GM21390 (cell line): ENCODE data around the gene CCDC138.
"Not testable (repeated sequence)": the region's sequence is repeated elsewhere in the genome, so short reads cannot be mapped to it uniquely, and the experiment has no call there.

Experiments used
- ATAC-seq: cut with Tn5 transposase; IDR thresholded peaks from one replicate; pipeline ENCODE4 v1.9.1; 2021; ENCODE audit not compliant: unreplicated experiment

CCDC138 gene

DNA sequence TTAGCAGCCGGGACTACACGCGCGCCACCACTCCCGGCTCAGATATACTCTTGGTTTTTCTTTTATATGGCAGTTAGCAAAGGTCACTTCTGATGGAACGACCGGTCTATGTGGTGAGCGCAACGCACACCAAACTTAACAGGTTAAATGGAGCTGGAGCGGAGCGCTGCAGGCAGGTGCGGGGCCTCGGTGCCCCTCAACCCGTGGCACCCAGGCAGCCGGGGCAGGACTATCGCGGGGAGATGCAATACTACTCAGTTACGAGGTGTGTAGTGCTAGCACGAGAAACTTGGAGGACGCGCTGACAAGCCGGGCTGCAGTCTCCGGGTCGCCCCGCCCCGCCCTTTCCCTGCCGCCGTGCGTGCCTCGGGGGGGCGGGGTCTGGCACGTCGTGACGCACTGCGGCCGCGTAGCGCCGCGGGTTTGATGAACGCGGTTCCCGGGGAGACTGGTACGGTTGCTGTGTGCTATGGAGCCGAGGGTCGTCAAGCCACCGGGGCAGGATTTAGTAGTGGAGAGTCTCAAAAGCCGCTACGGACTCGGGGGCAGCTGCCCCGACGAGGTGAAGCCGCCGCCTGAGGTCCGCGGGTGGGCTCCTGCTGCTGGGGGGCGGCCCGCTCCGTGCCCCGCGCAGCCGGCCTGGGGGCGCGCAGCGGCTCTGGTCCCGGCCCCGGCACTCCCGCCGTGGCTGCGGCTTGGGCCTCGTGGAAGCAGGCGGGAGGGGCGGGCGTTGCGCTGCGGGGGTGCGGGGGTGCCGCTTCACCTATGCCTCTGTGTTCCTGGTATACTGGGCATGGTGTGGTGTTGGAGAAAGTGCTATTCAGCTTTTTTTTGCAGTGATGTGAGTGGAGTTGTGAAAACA lies at the start of gene CCDC138:
CCDC138 (plus strand) TSS at position 418 of the 862 bp plus-strand sequence; CDS start at position 470, 52 bp downstream.
- ATAC-seq, result peak; percentile 97

- ATAC-seq, result not testable (repeated sequence)
These were observed 28.6 kb upstream of the CCDC138 start for GRCh38 chr2:108757973-108758372.

DNA sequence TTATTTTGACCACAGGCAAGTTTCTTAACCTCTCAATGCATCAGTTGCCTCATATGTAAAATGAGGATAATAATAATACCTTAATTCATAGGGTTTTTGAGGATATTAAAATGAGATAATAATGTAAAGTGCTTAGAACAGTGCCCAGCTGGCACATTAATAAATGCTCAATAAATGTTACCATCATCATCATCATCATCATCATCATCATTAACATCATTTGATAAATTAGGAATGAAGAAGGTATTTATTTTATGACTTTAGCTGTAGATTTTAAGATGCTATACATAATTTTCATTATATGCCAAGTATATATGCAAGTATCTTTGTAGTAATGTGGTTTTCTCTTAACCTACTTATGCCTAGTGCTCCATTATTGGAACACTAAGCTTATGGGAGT lies 24.0 kb upstream of the CCDC138 start:
- ATAC-seq, result not testable (repeated sequence)

- not testable (repeated sequence) for ATAC-seq
These were observed 19.9 kb upstream of the CCDC138 start for GRCh38 chr2:108766671-108767070.

GRCh38 chr2:108767859-108768258 lies 18.7 kb upstream of the CCDC138 start:
- ATAC-seq, result not testable (repeated sequence)

DNA sequence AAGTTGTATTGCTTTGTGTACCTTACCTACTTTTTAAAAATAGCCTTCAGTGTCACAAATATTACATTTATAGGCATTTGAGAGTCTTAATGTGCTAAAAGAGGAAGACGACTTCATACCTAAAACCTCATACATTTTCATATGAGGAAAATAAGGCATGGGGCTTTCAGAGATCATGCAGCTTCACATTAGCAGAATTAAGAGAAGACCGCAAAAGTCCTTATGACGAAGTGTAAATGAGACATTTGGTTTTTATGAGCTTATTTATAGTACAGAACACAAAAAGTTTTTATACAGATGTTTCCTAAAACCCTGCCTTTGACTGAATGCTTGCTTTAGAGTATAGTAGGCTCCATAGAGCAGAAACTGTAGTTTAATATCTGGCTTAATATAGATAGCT lies 10.1 kb upstream of the CCDC138 start:
- peak; percentile 78 for ATAC-seq

- no peak for ATAC-seq
These were observed 7.7 kb upstream of the CCDC138 start for GRCh38 chr2:108778857-108779256.

- no peak for ATAC-seq
These were observed 590 bp upstream of the CCDC138 start for GRCh38 chr2:108786008-108786353.

GRCh38 chr2:108787216-108787541 lies 608 bp downstream of the CCDC138 start:
- no peak for ATAC-seq

DNA sequence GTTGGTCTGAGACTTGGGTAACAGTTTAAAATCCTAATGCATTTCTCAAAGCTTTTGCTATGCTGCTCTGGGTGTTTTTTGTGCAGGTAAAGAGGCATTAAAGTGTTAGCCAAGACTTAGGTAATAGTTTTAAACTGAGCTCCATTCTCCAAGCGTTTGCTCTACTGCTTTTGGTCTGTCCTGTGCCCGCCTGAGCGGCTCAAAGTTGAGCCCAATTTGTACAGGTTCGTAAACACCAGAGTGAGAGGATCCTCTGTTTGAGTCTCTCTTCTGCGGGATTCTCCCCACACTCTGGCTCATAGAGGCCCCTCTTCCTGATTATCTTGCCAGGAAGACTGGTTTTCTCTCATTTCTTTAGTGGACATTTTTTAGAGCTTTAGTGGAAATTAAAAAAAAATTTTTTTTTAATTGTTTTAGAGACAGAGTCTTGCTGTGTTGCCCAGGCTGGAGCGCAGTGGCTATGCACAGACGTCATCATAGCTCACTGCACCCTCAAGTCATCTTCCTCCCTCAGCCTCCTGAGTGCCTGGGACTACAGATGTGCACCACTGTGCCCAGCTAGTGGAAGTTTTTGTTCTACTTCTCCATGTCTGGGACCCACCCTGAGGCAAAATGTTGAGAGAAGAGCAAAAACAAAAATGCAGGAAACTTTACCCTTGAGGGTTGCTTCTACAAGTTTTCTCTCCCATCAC lies 16.6 kb downstream of the CCDC138 start:
- ATAC-seq, result no peak

- ATAC-seq, result no peak
These were observed 18.5 kb downstream of the CCDC138 start for GRCh38 chr2:108805032-108805431.

DNA sequence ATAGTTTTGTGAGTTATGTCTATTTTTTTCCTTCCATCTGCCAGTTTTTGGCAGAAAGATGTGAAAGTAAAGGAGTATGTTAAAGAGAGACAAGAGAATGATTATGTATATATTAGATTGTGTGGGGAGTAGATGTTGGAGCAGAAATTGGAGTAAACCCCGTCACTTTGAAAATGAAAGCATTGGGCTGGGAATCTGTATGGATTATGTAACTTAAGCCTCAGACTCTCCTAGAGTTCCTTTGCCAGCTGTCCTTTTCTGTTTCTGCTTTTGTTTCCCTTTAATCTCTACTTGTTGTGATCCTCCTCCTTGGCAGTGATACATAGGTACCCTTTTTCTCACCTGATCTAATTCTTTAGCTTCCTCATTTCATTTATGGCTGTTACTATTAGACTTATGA lies 19.2 kb downstream of the CCDC138 start:
- ATAC-seq, result no peak

DNA sequence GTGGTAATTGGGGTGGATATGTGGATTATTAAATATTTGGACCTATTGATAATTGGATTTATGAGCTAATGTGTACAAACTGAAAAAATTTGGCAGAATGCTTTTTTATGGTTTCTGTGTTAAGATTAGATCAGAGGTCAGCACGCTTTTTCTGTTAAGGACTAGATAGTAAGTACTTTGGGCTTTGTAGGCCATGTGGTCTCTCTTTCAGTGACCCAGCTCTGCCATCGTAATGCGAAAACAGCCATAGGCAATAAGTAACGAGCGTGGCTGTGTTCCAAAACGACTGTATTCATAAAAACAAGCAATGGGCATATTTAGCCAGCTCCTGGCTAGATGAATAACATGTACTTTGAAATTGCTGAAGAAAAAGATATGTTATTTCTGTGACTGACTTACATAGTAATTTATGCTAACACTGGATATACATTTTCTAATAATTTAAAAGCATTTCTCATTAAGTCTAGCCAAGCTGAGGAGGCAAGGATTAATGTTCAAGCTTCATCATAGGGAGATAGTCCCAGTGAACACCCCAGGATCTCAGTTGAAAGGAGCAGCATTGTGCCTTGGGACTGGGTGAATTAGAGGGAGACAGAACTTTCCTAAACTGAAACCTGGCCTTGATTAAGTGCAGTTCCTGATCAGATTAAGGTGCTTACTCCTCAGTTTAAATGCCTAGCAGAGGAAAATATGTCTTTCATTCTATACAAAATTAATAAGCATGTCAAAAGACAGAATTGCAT lies 20.0 kb downstream of the CCDC138 start:
- no peak for ATAC-seq

GRCh38 chr2:108809936-108810335 lies 23.4 kb downstream of the CCDC138 start:
- no peak for ATAC-seq

- ATAC-seq, result no peak
These were observed 24.7 kb downstream of the CCDC138 start for GRCh38 chr2:108810993-108811957.

DNA sequence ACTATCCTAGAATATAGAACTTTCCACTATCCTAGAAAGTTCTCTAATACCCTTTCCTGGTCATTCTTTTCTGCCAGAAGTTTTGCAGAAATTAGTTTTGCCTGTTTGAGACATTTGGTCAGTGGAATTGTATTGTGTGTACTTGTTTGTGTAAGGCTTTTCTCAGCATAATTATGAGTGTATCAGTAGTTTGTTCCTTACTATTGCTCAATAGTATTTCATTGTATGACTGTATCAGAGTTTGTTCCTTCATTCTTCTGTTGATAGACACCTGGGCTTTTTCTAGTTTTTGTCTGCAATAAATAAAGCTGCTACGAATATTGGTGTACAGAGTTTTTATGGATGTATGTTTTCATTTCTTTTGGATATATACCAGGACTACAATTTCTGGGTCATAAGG lies 27.2 kb downstream of the CCDC138 start:
- no peak for ATAC-seq

DNA sequence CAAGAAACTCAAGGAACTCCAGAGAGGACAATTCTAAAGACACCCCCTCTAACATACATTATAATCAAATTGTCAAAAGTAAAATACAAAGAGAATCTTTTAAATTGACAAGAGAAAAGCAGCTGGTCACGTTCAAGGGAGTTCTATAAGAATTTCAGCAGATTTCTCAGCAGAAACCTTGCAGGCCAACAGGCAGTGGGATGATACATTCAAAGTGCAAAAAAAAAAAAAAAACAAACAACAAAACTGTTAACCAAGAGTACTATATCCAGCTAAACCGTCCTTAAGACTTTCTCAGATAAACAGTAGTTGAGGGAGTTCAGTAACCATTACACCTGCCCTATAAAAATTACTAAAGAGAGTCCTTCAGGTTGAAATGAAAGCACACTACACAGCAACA lies 33.9 kb downstream of the CCDC138 start:
- ATAC-seq, result no peak

DNA sequence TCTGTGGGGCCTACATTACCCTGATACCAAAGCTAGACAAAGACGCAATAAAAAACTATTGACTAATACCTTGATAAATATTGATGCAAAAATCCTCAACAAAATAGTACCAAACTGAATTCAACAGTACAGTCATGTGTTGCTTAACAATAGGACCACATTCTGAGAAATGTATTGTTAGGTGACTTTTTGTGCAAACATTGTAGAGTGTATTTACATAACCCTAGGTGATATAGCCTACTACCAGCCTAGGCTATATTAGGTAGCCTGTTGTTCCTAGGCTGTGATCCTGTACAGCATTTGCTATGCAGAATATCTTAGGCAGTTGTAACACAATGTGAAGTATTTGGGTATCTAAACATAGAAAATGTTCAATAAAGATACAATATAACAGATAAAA lies 36.7 kb downstream of the CCDC138 start:
- no peak for ATAC-seq

- ATAC-seq, result no peak
These were observed 37.9 kb downstream of the CCDC138 start for GRCh38 chr2:108824316-108825070.

- no peak for ATAC-seq
These were observed 38.7 kb downstream of the CCDC138 start for GRCh38 chr2:108825254-108825653.
